HCT116 (cell line): ENCODE measurements around the gene POLN. TPM values are rescaled to one million over a fixed set of nuclear protein-coding genes. Genes with fewer than 3 reads are reported as not detected.

Source experiments
- ATAC-seq: fragments of 200-7000 bp; cut with Tn5 transposase; 2 replicates; pipeline ENCODE4 v1.9.1; 2020; ENCODE audit warnings: mild to moderate bottlenecking, moderate library complexity
- BruUV-seq: library from RNA; stranded (reverse); fragments of 400-500 nt; replicated peaks from 2 replicates; lab custom pipeline; 2021; lab: Mats Ljungman, UMichigan
- CTCF ChIA-PET: fragments of 300-600 bp; sonication (Branson Sonifier 250); formaldehyde crosslinking; loops from one replicate; lab custom pipeline; 2021; ENCODE audit warnings: antibody characterized with exemption; lab: Charles Lee
- POLR2A ChIA-PET: fragments of 300-600, 350-600 bp; sonication (Branson Sonifier 250); formaldehyde crosslinking; loops from one replicate; lab custom pipeline; 2021; ENCODE audit warnings: antibody characterized with exemption; lab: Charles Lee
- RAD21 ChIA-PET, 2 experiments: fragments of 300-600 bp; sonication (Branson Sonifier 250); formaldehyde crosslinking; loops; one replicate each; lab custom pipeline; 2023; ENCODE audit warnings: low total read pairs in 2 of 2; ENCODE audit not compliant: uncharacterized antibody in 2 of 2, unreplicated experiment in 2 of 2, low non-redundant PET in 1 of 2; lab: Charles Lee
- DNase-seq: peaks from one replicate; pipeline ENCODE4 v3.0.0-alpha.2; 2010; ENCODE audit warnings: low read depth, low spot score
- H2AFZ ChIP-seq: fragments of 200-600 bp; shearing (Covaris generic), sonication (generic); 2 replicates; pipeline ENCODE4 v1.6.1; 2017; ENCODE audit warnings: low read depth, mixed run types, mixed read lengths, antibody characterized with exemption, low read length; ENCODE audit not compliant: poor library complexity, severe bottlenecking
- H3K27ac ChIP-seq: 2 replicates; pipeline ENCODE4 v1.5.1; 2012; ENCODE audit warnings: low read depth, low read length
- H3K27me3 ChIP-seq: fragments of 200-600 bp; sonication (generic); 2 replicates; pipeline ENCODE4 v1.6.1; 2016; ENCODE audit warnings: mixed run types, low read length, mixed read lengths; ENCODE audit not compliant: insufficient read depth
- H3K36me3 ChIP-seq, 2 experiments: fragments of 200-500 bp in 1 of 2; fragments of 200-600 bp in 1 of 2; sonication (Bioruptor generic) in 1 of 2; sonication (generic) in 1 of 2; 2 replicates each; pipeline versions ENCODE4 v1.5.1 to v1.6.1; 2014 to 2016; ENCODE audit warnings: low read length in 2 of 2, inconsistent platforms in 1 of 2, mixed read lengths in 1 of 2, mixed run types in 1 of 2; ENCODE audit not compliant: insufficient read depth in 2 of 2, control insufficient read depth in 1 of 2
- H3K4me1 ChIP-seq, 2 experiments: fragments of 200-600 bp in 1 of 2; sonication (generic) in 1 of 2; 2 replicates each; pipeline versions ENCODE4 v1.5.1 to v1.6.1; 2012 to 2017; ENCODE audit warnings: low read length in 2 of 2, inconsistent platforms in 1 of 2, mild to moderate bottlenecking in 1 of 2, mixed read lengths in 1 of 2, mixed run types in 1 of 2, moderate library complexity in 1 of 2; ENCODE audit not compliant: insufficient read depth in 2 of 2, control insufficient read depth in 1 of 2
- H3K4me2 ChIP-seq: fragments of 200-600 bp; sonication (generic); 2 replicates; pipeline ENCODE4 v1.6.1; 2017; ENCODE audit warnings: mixed run types, low read length, mixed read lengths
- H3K4me3 ChIP-seq, 2 experiments: fragments of 200-600 bp in 1 of 2; sonication (generic) in 1 of 2; replicated peaks in 1 of 2; 2 replicates each; pipeline ENCODE4 v1.5.1; 2011 to 2016; ENCODE audit warnings: low read length in 2 of 2, control low read depth in 1 of 2, low read depth in 1 of 2, mild to moderate bottlenecking in 1 of 2, mixed read lengths in 1 of 2, mixed run types in 1 of 2
- H3K79me2 ChIP-seq: fragments of 200-600 bp; sonication (generic); 2 replicates; pipeline ENCODE4 v1.6.1; 2017; ENCODE audit warnings: mild to moderate bottlenecking, mixed run types, low read length, moderate library complexity, mixed read lengths; ENCODE audit not compliant: insufficient read depth
- H3K9ac ChIP-seq: fragments of 200-600 bp; sonication (generic); 2 replicates; pipeline ENCODE4 v1.6.1; 2016; ENCODE audit warnings: low read length, mixed read lengths
- H3K9me2 ChIP-seq: fragments of 200-600 bp; sonication (generic), shearing (Covaris generic); 2 replicates; pipeline ENCODE4 v1.6.1; 2017; ENCODE audit warnings: mixed run types, mild to moderate bottlenecking, moderate library complexity; ENCODE audit not compliant: insufficient read depth
- H3K9me3 ChIP-seq, 2 experiments: fragments of 200-500 bp in 1 of 2; fragments of 200-600 bp in 1 of 2; sonication (Bioruptor generic) in 1 of 2; sonication (generic) in 1 of 2; 2 replicates each; pipeline ENCODE4 v1.6.1; 2014 to 2017; ENCODE audit warnings: low read length in 2 of 2, mixed read lengths in 2 of 2, inconsistent platforms in 1 of 2, low read depth in 1 of 2, mild to moderate bottlenecking in 1 of 2, mixed run types in 1 of 2, moderate library complexity in 1 of 2; ENCODE audit not compliant: control insufficient read depth in 1 of 2, insufficient read depth in 1 of 2
- H4K20me1 ChIP-seq: fragments of 200-600 bp; sonication (generic), shearing (Covaris generic); 2 replicates; pipeline ENCODE4 v1.6.1; 2017; ENCODE audit warnings: mixed run types, mild to moderate bottlenecking, moderate library complexity; ENCODE audit not compliant: insufficient read depth
- CEBPB ChIP-seq: IDR thresholded peaks from 2 replicates; pipeline ENCODE4 v1.6.1; 2012; ENCODE audit warnings: low read depth
- ELF1 ChIP-seq: IDR thresholded peaks from 2 replicates; pipeline ENCODE4 v1.6.1; 2012; ENCODE audit warnings: low read depth, borderline replicate concordance
- EZH2 ChIP-seq: fragments of 200-600 bp; sonication (generic); IDR thresholded peaks from 2 replicates; pipeline ENCODE4 v1.6.1; 2017; ENCODE audit warnings: antibody characterized with exemption, mixed run types
- EZH2phosphoT487 ChIP-seq: fragments of 200-600 bp; IDR thresholded peaks from 2 replicates; pipeline ENCODE4 v1.6.1; 2018; ENCODE audit warnings: antibody characterized with exemption, borderline replicate concordance
- FOSL1 ChIP-seq: IDR thresholded peaks from 2 replicates; pipeline ENCODE4 v1.6.1; 2012; ENCODE audit warnings: low read depth
- JUND ChIP-seq: IDR thresholded peaks from 2 replicates; pipeline ENCODE4 v1.6.1; 2012
- MAX ChIP-seq: IDR thresholded peaks from 2 replicates; pipeline ENCODE4 v1.6.1; 2012
- POLR2A ChIP-seq: IDR thresholded peaks from 2 replicates; pipeline ENCODE4 v1.7.0; 2011; ENCODE audit warnings: borderline replicate concordance; ENCODE audit not compliant: insufficient read depth, insufficient read length; ENCODE audit errors: extremely low read depth
- POLR2AphosphoS5 ChIP-seq: IDR thresholded peaks from 2 replicates; pipeline ENCODE4 v1.6.1; 2011; ENCODE audit warnings: mild to moderate bottlenecking, low read depth, low read length, moderate library complexity
- intact Hi-C: fragments of 100-400 bp; cut with micrococcal nuclease; formaldehyde crosslinking; loops from 2 replicates; pipeline ENCODE4 v1.10.0; 2022
- total RNA-seq: library from RNA; stranded (reverse); gene quantifications from one replicate; pipeline ENCODE4 v1.2.1, GENCODE V29; 2021; ENCODE audit not compliant: unreplicated experiment
- TF ChIP-seq, protein P1 (sequence below), 3 experiments: fragments of 200-600 bp in 1 of 3; sonication (generic) in 1 of 3; IDR thresholded peaks in 2 of 3; conservative IDR thresholded peaks in 1 of 3; 2 replicates each; pipeline ENCODE4 v1.5.1; 2012 to 2017; ENCODE audit warnings: low read depth in 2 of 3, low read length in 2 of 3, antibody characterized with exemption in 1 of 3, borderline replicate concordance in 1 of 3, control low read depth in 1 of 3, mild to moderate bottlenecking in 1 of 3, mixed read lengths in 1 of 3, mixed run types in 1 of 3, moderate library complexity in 1 of 3; ENCODE audit not compliant: insufficient read depth in 1 of 3

The POLN gene
- total RNA-seq, 1 experiment from 2014 or later: 3.1 TPM

DNA sequence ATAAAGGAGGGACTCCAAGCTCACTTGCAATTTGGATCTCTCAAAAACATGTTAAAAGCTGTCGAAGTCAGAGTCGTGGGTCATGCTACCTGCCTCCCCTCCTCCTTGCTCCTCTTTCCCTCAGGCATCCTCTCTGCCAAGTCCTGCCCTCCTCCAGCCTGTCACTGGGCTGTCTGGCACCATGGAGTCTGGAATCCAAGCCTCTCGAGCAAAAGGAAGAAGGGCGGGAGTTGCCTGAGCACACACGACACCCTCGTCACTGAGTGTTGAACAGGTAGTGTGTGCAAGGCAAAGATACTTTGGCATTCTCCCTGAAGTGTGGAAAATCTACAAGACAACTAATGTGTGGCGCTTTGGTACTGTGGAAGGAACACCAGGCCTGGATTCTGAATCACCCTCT lies 62.2 kb downstream of the POLN start:
- Histone ChIP-seq H4K20me1 (no peaks in the 10 kb centered on the region), H3K4me1 (no peaks in the 10 kb centered on the region), H3K9me2 (no peaks in the 10 kb centered on the region), H2AFZ (no peak overlapping the region), H3K27ac (no peak overlapping the region), H3K9me3 (no peaks in the 10 kb centered on the region), H3K9ac (no peak overlapping the region), H3K27me3 (no peaks in the 10 kb centered on the region), H3K36me3 (no peaks in the 10 kb centered on the region), H3K79me2 (no peaks in the 10 kb centered on the region), H3K4me2 (no peak overlapping the region), H3K4me3 (no peak overlapping the region)
- DNase-seq (no peak), ATAC-seq (no peak)
- POLR2A ChIA-PET: no interaction called here
- TF ChIP-seq EZH2phosphoT487 (no peak), FOSL1 (no peak), POLR2A (no peak), JUND (no peak), EZH2 (no peak), MAX (no peak), CEBPB (no peak)
- TF ChIP-seq, protein P1, sequence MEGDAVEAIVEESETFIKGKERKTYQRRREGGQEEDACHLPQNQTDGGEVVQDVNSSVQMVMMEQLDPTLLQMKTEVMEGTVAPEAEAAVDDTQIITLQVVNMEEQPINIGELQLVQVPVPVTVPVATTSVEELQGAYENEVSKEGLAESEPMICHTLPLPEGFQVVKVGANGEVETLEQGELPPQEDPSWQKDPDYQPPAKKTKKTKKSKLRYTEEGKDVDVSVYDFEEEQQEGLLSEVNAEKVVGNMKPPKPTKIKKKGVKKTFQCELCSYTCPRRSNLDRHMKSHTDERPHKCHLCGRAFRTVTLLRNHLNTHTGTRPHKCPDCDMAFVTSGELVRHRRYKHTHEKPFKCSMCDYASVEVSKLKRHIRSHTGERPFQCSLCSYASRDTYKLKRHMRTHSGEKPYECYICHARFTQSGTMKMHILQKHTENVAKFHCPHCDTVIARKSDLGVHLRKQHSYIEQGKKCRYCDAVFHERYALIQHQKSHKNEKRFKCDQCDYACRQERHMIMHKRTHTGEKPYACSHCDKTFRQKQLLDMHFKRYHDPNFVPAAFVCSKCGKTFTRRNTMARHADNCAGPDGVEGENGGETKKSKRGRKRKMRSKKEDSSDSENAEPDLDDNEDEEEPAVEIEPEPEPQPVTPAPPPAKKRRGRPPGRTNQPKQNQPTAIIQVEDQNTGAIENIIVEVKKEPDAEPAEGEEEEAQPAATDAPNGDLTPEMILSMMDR (IDR thresholded peaks at IDR 0.05 in 2 of 3, conservative IDR thresholded peaks at IDR 0.05 in 1 of 3; ENCODE audit: borderline replicate concordance in 1 of 3, insufficient read depth in 1 of 3, low read depth in 2 of 3, low read length in 2 of 3): no peak
- no TSS peak for BruUV-seq
- CTCF ChIA-PET: no interaction called here
- RAD21 ChIA-PET: no interaction called here
- intact Hi-C loops: loop anchor here (5.0 kb wide), 1 partner anchor 367 kb away; no protein-coding TSS in a partner anchor

- H3K36me3 ChIP-seq: no peaks in the 10 kb centered on the region
- no TSS peak for BruUV-seq
- intact Hi-C loops: no loop called here
- H3K79me2 ChIP-seq: no peaks in the 10 kb centered on the region
- RAD21 ChIA-PET: interaction anchor here in 1 of 2 experiments (0.7 kb wide), 1 partner anchor 101 kb away, joined by 3 read pairs; no protein-coding TSS in a partner anchor
- ATAC-seq (no peak), DNase-seq (no peak)
- no peaks in the 10 kb centered on the region for H3K9me3 ChIP-seq
- no peaks in the 10 kb centered on the region for H4K20me1 ChIP-seq
- TF ChIP-seq ELF1 (no peak), POLR2AphosphoS5 (no peak)
- POLR2A ChIA-PET: no interaction called here
- no peaks in the 10 kb centered on the region for H3K9me2 ChIP-seq
- H3K4me3 ChIP-seq: no peak overlapping the region
- no peak overlapping the region for H2AFZ ChIP-seq
- CTCF ChIA-PET: no interaction called here
- no peak overlapping the region for H3K9ac ChIP-seq
- no peaks in the 10 kb centered on the region for H3K27me3 ChIP-seq
- no peaks in the 10 kb centered on the region for H3K4me1 ChIP-seq
- no peak overlapping the region for H3K27ac ChIP-seq
- H3K4me2 ChIP-seq: no peak overlapping the region
Observed at GRCh38 chr4:2178986-2179385, 62.9 kb downstream of the POLN start.
